HEK293T (cell line): ENCODE results near the gene PRSS38.

Experiments
- CTCF ChIA-PET: fragments of 350-600 bp; formaldehyde crosslinking; extraction: SDS; loops from one replicate; lab custom pipeline; 2021; ENCODE audit warnings: antibody characterized with exemption, inconsistent platforms; lab: Yijun Ruan, JAX
- POLR2A ChIA-PET: fragments of 350-600 bp; formaldehyde crosslinking; extraction: SDS; loops from one replicate; lab custom pipeline; 2020; ENCODE audit warnings: antibody characterized with exemption, inconsistent platforms; lab: Yijun Ruan, JAX
- DNase-seq: peaks from one replicate; pipeline ENCODE4 v3.0.0; 2012; ENCODE audit warnings: mixed read lengths; ENCODE audit errors: extremely low spot score
- ARNT ChIP-seq: fragments of 450-650 bp; IDR thresholded peaks from 2 replicates; pipeline ENCODE4 v1.6.1; 2017; ENCODE audit warnings: mild to moderate bottlenecking
- BHLHE40 ChIP-seq: fragments of 450-650 bp; IDR thresholded peaks from 2 replicates; pipeline ENCODE4 v1.6.1; 2016; ENCODE audit warnings: mild to moderate bottlenecking, moderate library complexity, borderline replicate concordance
- CTBP1 ChIP-seq: fragments of 450-650 bp; IDR thresholded peaks from 2 replicates; pipeline ENCODE4 v1.6.1; 2016; ENCODE audit warnings: borderline replicate concordance
- ELF4 ChIP-seq: fragments of 450-650 bp; IDR thresholded peaks from 2 replicates; pipeline ENCODE4 v1.6.1; 2017; ENCODE audit warnings: antibody characterized with exemption
- FOXA1 ChIP-seq: fragments of 450-650 bp; IDR thresholded peaks from 2 replicates; pipeline ENCODE4 v1.6.1; 2016; ENCODE audit warnings: mild to moderate bottlenecking
- FOXK2 ChIP-seq: fragments of 450-650 bp; IDR thresholded peaks from 2 replicates; pipeline ENCODE4 v1.6.1; 2016; ENCODE audit warnings: mild to moderate bottlenecking
- FOXM1 ChIP-seq: fragments of 450-650 bp; IDR thresholded peaks from 2 replicates; pipeline ENCODE4 v1.6.1; 2017; ENCODE audit warnings: mild to moderate bottlenecking, borderline replicate concordance
- HDGF ChIP-seq: fragments of 450-650 bp; IDR thresholded peaks from 2 replicates; pipeline ENCODE4 v1.6.1; 2017; ENCODE audit warnings: antibody characterized with exemption, borderline replicate concordance
- L3MBTL2 ChIP-seq: fragments of 450-650 bp; conservative IDR thresholded peaks from 2 replicates; pipeline ENCODE4 v1.6.1; 2016; ENCODE audit warnings: mild to moderate bottlenecking
- LEF1 ChIP-seq: fragments of 450-650 bp; IDR thresholded peaks from 2 replicates; pipeline ENCODE4 v1.6.1; 2017; ENCODE audit warnings: mild to moderate bottlenecking, borderline replicate concordance
- NFRKB ChIP-seq: fragments of 450-650 bp; IDR thresholded peaks from 2 replicates; pipeline ENCODE4 v1.6.1; 2016; ENCODE audit warnings: mild to moderate bottlenecking, moderate library complexity
- PKNOX1 ChIP-seq: fragments of 450-650 bp; IDR thresholded peaks from 2 replicates; pipeline ENCODE4 v1.6.1; 2016
- SP1 ChIP-seq: fragments of 450-650 bp; IDR thresholded peaks from 2 replicates; pipeline ENCODE4 v1.6.1; 2017
- SUZ12 ChIP-seq: fragments of 450-650 bp; IDR thresholded peaks from 2 replicates; pipeline ENCODE4 v1.6.1; 2016; ENCODE audit warnings: mild to moderate bottlenecking
- TARDBP ChIP-seq: fragments of 450-650 bp; IDR thresholded peaks from 2 replicates; pipeline ENCODE4 v1.6.1; 2016
- ZNF384 ChIP-seq: fragments of 450-650 bp; IDR thresholded peaks from 2 replicates; pipeline ENCODE4 v1.6.1; 2016

Gene PRSS38

GRCh38 chr1:227769047-227769935, 46.2 kb upstream of the PRSS38 start:
- TF ChIP-seq CTBP1 (no peak), BHLHE40 (no peak), NFRKB (no peak), ARNT (no peak), FOXM1 (no peak), HDGF (no peak), ELF4 (no peak), LEF1 (no peak)
- ChIA-PET POLR2A (no interaction called here), CTCF (no interaction called here)
- no peak for DNase-seq

- ChIA-PET CTCF (no interaction called here), POLR2A (no interaction called here)
- TF ChIP-seq PKNOX1 (no peak), FOXM1 (no peak), FOXK2 (no peak), NFRKB (no peak), SUZ12 (no peak), ELF4 (no peak), HDGF (no peak), ARNT (no peak), BHLHE40 (no peak), FOXA1 (no peak), SP1 (no peak), CTBP1 (no peak), ZNF384 (no peak), TARDBP (no peak), L3MBTL2 (no peak), LEF1 (no peak)
- no peak for DNase-seq
Observed at GRCh38 chr1:227769936-227770494, 45.5 kb upstream of the PRSS38 start.

- ChIA-PET CTCF (no interaction called here), POLR2A (no interaction called here)
- TF ChIP-seq LEF1: no peak
- TF ChIP-seq FOXA1: no peak
- no peak for TF ChIP-seq HDGF
- no peak for TF ChIP-seq BHLHE40
- TF ChIP-seq L3MBTL2: no peak
- no peak for TF ChIP-seq ZNF384
- no peak for TF ChIP-seq CTBP1
- no peak for TF ChIP-seq SUZ12
- TF ChIP-seq TARDBP: no peak
- no peak for TF ChIP-seq PKNOX1
- no peak for TF ChIP-seq ARNT
- TF ChIP-seq FOXM1: no peak
- TF ChIP-seq FOXK2: no peak
- TF ChIP-seq SP1: no peak
- TF ChIP-seq ELF4: no peak
- no peak for TF ChIP-seq NFRKB
- DNase-seq: no peak
Observed at GRCh38 chr1:227770812-227771211, 44.7 kb upstream of the PRSS38 start.

- POLR2A ChIA-PET: no interaction called here
- no peak for DNase-seq
- CTCF ChIA-PET: no interaction called here
- TF ChIP-seq L3MBTL2 (no peak), FOXK2 (no peak), BHLHE40 (no peak), ZNF384 (no peak), FOXM1 (no peak), LEF1 (no peak)
Observed at GRCh38 chr1:227771326-227771725, 44.1 kb upstream of the PRSS38 start.

- TF ChIP-seq LEF1: no peak
- no peak for TF ChIP-seq L3MBTL2
- no peak for TF ChIP-seq SP1
- no peak for TF ChIP-seq NFRKB
- TF ChIP-seq SUZ12: no peak
- no peak for TF ChIP-seq CTBP1
- TF ChIP-seq PKNOX1: no peak
- TF ChIP-seq ZNF384: no peak
- TF ChIP-seq FOXM1: no peak
- no peak for TF ChIP-seq BHLHE40
- TF ChIP-seq FOXA1: no peak
- TF ChIP-seq FOXK2: no peak
- no peak for TF ChIP-seq HDGF
- no peak for TF ChIP-seq ARNT
- DNase-seq: no peak
- ChIA-PET CTCF (no interaction called here), POLR2A (no interaction called here)
Observed at GRCh38 chr1:227771771-227772170, 43.7 kb upstream of the PRSS38 start.

- ChIA-PET POLR2A (no interaction called here), CTCF (no interaction called here)
- no peak for TF ChIP-seq PKNOX1
- TF ChIP-seq FOXA1: no peak
- TF ChIP-seq SUZ12: no peak
- TF ChIP-seq TARDBP: no peak
- no peak for TF ChIP-seq L3MBTL2
- no peak for TF ChIP-seq ARNT
- TF ChIP-seq CTBP1: no peak
- TF ChIP-seq BHLHE40: no peak
- TF ChIP-seq SP1: no peak
- no peak for DNase-seq
Observed at GRCh38 chr1:227773558-227773957, 41.9 kb upstream of the PRSS38 start.
